22Rv1 (cell line): Measurements from ENCODE around the gene FAHD1.

Experiments
- H3K27ac ChIP-seq: fragments of 450-650 bp; 2 replicates; pipeline ENCODE4 v1.5.1; 2017
- ZFX ChIP-seq: fragments of 450-650 bp; IDR thresholded peaks from 2 replicates; pipeline ENCODE4 v1.6.1; 2017; ENCODE audit warnings: antibody characterized with exemption, borderline replicate concordance
- TF ChIP-seq, protein P1 (sequence below): fragments of 450-650 bp; IDR thresholded peaks from 2 replicates; pipeline ENCODE4 v1.5.1; 2017; ENCODE audit warnings: mild to moderate bottlenecking

The FAHD1 gene

GRCh38 chr16:1780677-1781072, 46.3 kb upstream of the FAHD1 start:
- no peak for TF ChIP-seq ZFX
- TF ChIP-seq, protein P1, sequence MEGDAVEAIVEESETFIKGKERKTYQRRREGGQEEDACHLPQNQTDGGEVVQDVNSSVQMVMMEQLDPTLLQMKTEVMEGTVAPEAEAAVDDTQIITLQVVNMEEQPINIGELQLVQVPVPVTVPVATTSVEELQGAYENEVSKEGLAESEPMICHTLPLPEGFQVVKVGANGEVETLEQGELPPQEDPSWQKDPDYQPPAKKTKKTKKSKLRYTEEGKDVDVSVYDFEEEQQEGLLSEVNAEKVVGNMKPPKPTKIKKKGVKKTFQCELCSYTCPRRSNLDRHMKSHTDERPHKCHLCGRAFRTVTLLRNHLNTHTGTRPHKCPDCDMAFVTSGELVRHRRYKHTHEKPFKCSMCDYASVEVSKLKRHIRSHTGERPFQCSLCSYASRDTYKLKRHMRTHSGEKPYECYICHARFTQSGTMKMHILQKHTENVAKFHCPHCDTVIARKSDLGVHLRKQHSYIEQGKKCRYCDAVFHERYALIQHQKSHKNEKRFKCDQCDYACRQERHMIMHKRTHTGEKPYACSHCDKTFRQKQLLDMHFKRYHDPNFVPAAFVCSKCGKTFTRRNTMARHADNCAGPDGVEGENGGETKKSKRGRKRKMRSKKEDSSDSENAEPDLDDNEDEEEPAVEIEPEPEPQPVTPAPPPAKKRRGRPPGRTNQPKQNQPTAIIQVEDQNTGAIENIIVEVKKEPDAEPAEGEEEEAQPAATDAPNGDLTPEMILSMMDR = no peak
- H3K27ac ChIP-seq = peak overlapping the region; percentile 93

DNA sequence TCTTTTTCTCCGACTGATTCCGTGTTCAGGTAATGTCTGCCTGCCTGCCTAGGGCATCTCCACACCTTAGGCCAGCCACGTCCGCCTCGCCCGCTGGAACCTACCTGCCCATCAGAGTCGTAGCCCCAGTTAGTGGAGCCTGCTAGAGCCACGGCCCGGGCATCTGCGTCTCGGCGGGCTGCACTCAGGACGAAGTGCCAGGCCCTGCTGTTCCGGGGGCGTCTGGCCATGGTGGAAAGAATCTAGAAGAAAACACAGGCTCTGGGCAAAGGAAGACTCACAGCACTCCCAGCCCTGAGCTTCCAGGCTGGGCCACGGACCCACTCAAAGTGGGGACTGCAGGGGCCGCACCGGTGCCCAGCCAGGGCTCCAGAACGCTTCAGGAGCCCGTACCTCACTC, 45.8 kb upstream of the FAHD1 start:
- TF ChIP-seq, protein P1 = no peak
- TF ChIP-seq ZFX = no peak

GRCh38 chr16:1781758-1782407, 45.1 kb upstream of the FAHD1 start:
- peak overlapping the region; percentile 93 for H3K27ac ChIP-seq
- no peak for TF ChIP-seq ZFX
- TF ChIP-seq, protein P1 = no peak

More for the DNA sequence above, 45.8 kb upstream of the FAHD1 start:
- H3K27ac ChIP-seq = peak overlapping the region; percentile 93

GRCh38 chr16:1782408-1783264, 44.4 kb upstream of the FAHD1 start, which contains the start of the genes NUBP2 and SPSB3:
Gene NUBP2 (plus strand): TSS chr16:1782960. CDS start chr16:1783021, 61 bp downstream.
Gene SPSB3 (minus strand): TSS chr16:1782571. CDS start chr16:1781483, 1,088 bp downstream.
- no peak for TF ChIP-seq ZFX
- TF ChIP-seq, protein P1 = no peak
- H3K27ac ChIP-seq = peak within 1 kb of the TSS; percentile 93

DNA sequence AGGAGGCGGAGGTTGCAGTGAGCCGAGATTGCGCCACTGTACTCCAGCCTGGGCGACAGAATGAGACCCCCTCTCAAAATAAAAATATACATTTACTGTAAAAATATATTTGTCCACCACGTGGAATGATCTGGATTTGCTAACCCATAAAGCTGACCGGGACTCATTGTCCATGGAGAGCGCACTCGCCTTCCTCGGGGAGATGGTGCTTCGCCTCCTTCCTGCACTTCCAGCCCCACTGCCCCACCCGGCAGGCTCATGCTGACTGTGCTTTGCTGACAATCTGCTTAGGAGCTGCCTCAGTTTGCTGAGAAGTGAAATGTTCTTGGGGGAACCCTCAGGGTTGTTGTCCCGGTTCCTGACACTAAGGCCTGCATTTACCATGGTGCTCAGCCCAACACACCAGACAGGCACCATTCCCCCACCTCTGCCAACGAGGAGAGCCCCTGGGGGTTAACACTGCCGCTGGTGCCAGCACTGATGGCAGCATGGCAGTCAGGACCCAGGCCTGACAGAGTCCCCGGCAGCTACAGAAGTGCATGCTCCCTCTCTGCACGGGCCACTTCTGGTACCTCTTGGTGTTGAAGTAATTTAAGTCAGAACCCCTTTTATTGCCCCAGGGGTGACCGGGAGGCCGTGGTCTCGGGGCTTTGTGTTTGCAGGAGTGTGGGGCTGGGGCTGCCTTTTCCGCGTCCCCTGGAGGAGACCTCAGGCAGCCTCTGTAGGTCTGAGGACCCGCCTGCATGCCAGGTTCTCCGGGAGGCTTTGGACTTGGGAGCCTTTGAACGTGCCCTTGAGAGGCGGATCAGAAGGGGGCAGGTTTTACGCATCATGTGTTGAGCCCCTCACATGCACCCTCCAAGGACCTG, 41.8 kb upstream of the FAHD1 start:
- H3K27ac ChIP-seq = no peak overlapping the region
- no peak for TF ChIP-seq ZFX
- TF ChIP-seq, protein P1 = no peak

GRCh38 chr16:1785846-1786170, 41.2 kb upstream of the FAHD1 start:
- H3K27ac ChIP-seq = no peak overlapping the region
- no peak for TF ChIP-seq ZFX
- TF ChIP-seq, protein P1 = no peak
